Measurements from ENCODE around the gene LPAR6.

DNA sequence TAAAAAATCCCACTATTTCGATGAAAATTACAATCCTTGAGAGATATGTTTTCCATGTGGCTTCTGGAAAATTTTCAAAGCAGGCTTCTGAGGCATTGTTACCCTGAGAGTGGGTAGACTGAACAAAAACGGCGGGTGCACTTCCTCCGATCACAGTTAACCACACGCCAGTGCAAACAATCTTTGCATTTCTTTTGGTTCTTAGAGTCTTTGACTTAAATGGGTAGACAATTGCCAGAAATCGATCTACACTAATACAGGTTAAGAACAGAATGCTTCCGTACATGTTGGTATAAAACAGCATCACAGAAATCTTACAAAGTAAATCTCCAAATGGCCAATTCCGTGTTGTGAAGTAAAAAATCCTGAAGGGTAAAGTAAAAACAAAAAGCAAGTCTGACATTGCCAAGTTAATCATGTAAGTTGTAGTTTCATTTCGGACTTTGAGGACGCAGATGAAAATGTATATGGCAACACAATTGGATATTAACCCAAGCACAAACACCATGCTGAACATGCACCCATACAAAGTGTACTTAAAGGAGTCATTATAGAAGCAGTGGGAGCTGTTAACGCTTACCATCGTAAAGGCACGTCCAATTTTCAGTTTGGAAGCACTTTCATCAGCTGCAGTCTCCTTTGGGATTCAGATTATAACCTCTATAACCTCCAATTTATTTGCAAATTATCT, 927 bp downstream of the LPAR6 start:
- TF ChIP-seq ZNF565 (CRISPR knock-in tag; conservative IDR thresholded peaks at IDR 0.05; ENCODE audit: low read depth), result no peak
- no peak for TF ChIP-seq TCF4 (CRISPR knock-in tag; IDR thresholded peaks at IDR 0.05; ENCODE audit: borderline replicate concordance)
- TF ChIP-seq ZNF8 (CRISPR knock-in tag; IDR thresholded peaks at IDR 0.05), result no peak
- TF ChIP-seq, protein P1, sequence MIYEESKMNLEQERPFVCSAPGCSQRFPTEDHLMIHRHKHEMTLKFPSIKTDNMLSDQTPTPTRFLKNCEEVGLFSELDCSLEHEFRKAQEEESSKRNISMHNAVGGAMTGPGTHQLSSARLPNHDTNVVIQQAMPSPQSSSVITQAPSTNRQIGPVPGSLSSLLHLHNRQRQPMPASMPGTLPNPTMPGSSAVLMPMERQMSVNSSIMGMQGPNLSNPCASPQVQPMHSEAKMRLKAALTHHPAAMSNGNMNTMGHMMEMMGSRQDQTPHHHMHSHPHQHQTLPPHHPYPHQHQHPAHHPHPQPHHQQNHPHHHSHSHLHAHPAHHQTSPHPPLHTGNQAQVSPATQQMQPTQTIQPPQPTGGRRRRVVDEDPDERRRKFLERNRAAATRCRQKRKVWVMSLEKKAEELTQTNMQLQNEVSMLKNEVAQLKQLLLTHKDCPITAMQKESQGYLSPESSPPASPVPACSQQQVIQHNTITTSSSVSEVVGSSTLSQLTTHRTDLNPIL (CRISPR knock-in tag; IDR thresholded peaks at IDR 0.05; ENCODE audit: low read depth), result no peak
- TF ChIP-seq RARB (CRISPR knock-in tag; IDR thresholded peaks at IDR 0.05), result no peak
